ENCODE measurements around the gene PROS1. TPM values are rescaled to one million over a fixed set of nuclear protein-coding genes. Genes with fewer than 3 reads are reported as not detected.

The PROS1 gene
- total and polyA plus RNA-seq, 2 of the 8 experiments (the other 6 are each of a cell fraction or from before 2014, with no cell fraction given), result 0.65 to 2.5 TPM

GRCh38 chr3:94019659-94020058, 46.0 kb upstream of the PROS1 start (continued):
- no peak for TF ChIP-seq CHD7 (IDR thresholded peaks at IDR 0.05; ENCODE audit: insufficient replicate concordance, low read length)
- TF ChIP-seq HDAC2 (IDR thresholded peaks at IDR 0.05; ENCODE audit: borderline replicate concordance in 1 of 2, low read depth in 2 of 2, low read length in 2 of 2), result no peak
- TF ChIP-seq ATF2 (IDR thresholded peaks at IDR 0.05; ENCODE audit: low read length), result no peak
- TF ChIP-seq SUZ12 (IDR thresholded peaks at IDR 0.05; ENCODE audit: low read length), result no peak
- no peak for TF ChIP-seq SP1 (IDR thresholded peaks at IDR 0.05; ENCODE audit: low read depth, low read length)
- TF ChIP-seq TAF7 (optimal IDR thresholded peaks at IDR 0.05; ENCODE audit: borderline replicate concordance, low read depth, low read length), result no peak
- no peak for TF ChIP-seq POLR2AphosphoS5 (IDR thresholded peaks at IDR 0.05; ENCODE audit: low read depth, low read length)
